Loucy (cell line): ENCODE results near the gene ZNF667.

Experiments
- CTCF ChIP-seq: fragments of 200-600 bp; sonication (generic); conservative IDR thresholded peaks from 2 replicates; pipeline ENCODE4 v1.5.1; 2014; ENCODE audit warnings: mild to moderate bottlenecking, antibody characterized with exemption, low read length
- EZH2phosphoT487 ChIP-seq: fragments of 200-600 bp; IDR thresholded peaks from 2 replicates; pipeline ENCODE4 v1.6.1; 2018; ENCODE audit warnings: antibody characterized with exemption, mild to moderate bottlenecking, moderate library complexity, borderline replicate concordance

DNA sequence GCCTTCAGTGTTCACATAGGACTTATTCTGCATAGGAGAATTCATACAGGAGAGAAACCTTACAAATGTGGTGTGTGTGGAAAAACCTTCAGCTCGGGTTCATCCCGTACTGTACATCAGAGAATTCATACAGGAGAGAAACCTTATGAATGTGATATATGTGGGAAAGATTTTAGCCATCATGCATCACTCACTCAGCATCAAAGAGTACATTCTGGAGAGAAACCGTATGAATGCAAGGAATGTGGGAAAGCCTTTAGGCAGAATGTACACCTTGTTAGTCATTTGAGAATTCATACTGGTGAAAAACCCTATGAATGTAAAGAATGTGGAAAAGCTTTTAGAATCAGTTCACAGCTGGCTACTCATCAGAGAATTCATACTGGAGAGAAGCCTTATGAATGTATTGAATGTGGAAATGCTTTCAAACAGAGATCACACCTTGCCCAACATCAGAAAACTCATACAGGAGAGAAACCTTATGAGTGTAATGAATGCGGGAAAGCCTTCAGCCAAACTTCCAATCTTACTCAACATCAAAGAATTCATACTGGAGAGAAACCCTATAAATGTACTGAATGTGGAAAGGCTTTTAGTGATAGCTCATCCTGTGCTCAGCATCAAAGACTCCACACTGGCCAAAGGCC is 48.2 kb upstream of the ZNF667 start:
- TF ChIP-seq CTCF, result no peak
- no peak for TF ChIP-seq EZH2phosphoT487
